HG03159 (cell line): ENCODE measurements around the gene CDK5RAP2.
"Not testable (repeated sequence)": the region's sequence is repeated elsewhere in the genome, so short reads cannot be mapped to it uniquely, and the experiment has no call there.

Experiments
- ATAC-seq: cut with Tn5 transposase; IDR thresholded peaks from one replicate; pipeline ENCODE4 v1.9.1; 2021; ENCODE audit warnings: mild to moderate bottlenecking, moderate library complexity; ENCODE audit not compliant: unreplicated experiment

Gene CDK5RAP2

DNA sequence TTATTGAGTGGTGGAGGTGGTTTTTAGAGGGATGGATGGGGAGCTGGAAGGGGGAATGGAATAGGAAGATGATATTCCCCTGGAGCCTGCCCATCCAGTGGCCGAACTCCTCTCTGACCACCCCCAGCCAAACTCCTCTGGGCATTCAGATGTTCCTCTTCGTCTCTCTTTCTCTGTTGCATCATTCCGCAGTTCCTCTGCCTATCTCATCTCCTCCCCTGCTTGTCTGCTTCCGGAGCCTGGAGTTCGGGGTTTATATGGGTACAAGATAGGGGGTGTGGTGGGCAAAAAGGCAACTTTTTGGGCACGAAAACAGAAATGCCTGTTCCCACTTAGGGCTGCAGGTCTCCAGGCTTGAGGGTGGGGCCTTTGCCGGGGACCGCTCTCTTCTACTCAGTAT is 12.2 kb upstream of the CDK5RAP2 start:
- ATAC-seq = no peak

DNA sequence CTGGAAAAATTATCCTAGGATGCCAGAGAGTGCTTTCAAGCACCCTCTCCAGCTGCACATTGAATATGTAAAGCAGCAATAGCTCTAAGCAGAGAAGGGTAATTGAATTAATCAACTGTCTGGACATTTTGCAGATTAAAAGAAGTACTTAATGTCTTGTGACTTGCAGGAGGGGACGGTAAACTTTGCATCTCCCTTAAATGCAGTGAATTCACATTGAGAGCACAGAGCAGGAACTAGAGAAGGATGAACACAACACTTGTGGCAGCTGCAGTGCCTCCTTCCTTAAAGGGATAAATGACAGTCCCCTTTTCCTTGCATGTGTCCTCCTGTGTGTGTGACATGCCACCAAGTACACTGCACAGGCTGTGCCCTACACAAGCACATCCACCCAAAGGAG is 7.4 kb upstream of the CDK5RAP2 start:
- ATAC-seq = no peak

DNA sequence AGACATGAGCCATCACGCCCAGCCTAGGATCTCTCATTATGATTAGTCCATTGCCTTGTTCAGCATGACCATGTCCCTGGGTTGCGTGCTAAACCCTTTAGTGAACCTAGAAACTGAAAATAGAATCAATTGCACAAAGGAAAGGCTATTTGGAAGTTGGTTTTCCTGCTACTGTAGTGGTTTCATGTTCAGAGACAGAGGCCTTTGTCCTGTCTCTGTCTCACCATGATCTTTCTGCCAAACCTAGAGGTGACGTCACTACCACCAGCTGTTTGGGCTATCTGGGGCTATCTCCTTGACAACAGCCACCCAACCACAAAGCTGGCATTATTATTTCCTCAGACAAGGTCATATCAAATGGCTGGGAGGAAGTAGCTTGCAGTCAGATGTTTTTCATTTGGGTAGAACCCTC is 4.0 kb upstream of the CDK5RAP2 start:
- peak; percentile 53 for ATAC-seq

DNA sequence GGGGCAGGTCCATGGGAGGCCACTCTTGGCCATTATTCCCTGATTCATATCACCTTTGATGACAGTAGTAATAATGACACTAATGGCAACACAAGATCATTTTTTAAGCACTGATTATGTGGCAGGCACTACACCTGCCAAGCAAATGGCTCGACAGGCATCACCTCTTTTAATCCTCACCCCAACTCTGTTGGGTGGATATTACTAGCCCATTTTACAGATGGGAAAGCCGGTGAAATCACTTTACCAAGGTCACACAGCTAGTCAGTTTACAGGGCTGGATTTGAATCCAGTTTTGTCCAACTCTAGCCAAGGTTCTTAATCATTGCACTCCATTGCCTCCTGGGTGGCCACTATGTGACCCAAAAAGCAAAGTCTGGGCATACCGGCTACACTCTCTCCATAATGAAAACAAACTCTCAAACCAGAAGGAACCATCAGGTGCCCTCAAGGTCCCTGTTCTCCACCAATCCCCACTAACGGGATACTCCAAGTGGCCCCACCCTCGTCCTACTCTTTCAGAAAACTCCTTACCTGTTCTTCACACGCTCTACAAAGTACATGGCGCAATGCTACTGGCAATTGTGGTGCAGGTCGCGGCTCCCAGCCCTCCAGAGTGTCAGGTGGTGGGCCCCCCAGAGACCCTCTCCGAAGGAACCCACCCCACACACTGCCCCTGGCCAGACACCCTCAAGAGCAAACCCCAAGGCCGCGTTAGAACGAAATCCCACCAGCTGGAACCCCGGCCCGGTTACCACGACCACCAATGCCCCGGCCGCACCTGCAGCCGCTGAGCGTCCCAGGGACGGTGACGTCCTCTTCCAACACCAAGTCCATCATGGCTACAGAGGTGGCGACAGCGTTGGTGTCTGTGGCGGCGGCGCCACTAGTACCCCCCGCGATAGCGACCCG is 572 bp downstream of the CDK5RAP2 start:
- peak; percentile 39 for ATAC-seq

DNA sequence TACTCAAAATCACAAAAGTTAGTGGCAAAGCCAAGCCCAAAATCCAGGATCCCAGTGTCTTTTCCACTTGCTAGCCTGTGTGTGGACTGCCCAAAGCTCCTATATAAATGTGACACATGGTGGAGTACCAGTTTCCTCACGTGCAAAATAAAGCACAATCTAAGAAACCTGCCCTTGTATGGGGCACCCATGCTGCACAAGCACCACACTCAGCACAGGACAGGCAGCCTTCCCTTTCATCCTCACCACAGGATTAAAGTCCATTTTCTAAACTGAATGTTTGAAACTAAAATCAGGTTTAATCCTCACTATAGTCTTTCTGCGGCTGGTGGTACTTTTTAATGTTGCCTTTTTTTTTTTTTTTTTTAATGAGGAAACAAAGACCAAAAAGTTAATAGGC is 5.5 kb downstream of the CDK5RAP2 start:
- no peak for ATAC-seq

DNA sequence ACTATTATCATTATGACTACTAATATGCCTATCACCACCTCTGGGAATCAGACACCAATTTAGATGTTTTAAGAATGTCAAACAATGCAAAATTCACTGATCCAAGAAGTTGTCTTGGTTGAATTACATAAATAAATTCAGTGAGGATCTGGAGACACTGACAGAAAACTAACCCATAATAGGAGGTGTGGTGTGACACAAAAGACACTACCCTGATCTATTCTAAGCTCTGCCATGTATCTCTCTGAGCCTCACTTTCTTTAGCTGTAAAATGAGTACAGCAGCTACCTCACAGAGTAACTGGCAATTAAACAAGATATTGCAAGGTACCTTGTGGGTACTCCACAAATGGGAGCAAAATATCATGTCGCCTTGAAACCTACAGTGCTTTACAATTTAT is 7.5 kb downstream of the CDK5RAP2 start:
- ATAC-seq = no peak

DNA sequence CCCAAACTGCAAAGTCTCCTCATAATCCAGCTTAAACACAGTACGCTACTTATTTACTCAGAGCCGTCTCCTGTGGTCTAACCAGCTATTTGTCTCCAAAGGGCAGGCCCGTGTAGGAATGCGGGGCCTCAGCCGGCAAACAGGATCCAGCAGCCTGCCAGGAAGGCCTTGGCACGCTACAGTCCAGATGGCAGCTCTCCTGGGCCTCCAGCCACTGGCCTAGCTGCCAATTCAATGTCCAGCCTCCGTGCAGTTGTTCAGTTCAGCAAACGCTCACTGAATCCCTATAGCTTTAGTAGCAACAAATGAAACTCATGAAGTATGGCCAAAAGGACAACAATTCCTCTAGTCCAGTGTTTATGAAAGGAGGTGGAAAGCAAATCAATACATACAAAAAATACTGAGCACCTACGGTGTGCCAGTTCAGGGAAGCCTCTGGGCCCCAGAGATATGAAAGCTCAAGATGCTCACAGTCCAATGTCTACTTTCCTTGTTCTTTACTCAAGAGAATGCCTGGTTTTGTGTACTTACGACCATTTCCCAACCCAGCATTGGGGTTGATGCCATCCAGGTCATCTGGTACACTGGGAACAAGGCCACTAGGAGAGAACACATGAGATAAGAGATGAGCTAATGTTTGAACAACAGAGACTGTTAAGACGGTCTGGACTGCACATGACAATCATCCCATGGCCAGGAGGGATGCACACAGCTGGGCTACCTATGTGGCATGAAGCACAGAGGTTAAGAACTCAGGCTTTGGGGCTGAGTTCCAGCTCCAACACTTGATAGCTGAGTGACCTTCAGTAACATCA is 8.3 kb downstream of the CDK5RAP2 start:
- no peak for ATAC-seq

DNA sequence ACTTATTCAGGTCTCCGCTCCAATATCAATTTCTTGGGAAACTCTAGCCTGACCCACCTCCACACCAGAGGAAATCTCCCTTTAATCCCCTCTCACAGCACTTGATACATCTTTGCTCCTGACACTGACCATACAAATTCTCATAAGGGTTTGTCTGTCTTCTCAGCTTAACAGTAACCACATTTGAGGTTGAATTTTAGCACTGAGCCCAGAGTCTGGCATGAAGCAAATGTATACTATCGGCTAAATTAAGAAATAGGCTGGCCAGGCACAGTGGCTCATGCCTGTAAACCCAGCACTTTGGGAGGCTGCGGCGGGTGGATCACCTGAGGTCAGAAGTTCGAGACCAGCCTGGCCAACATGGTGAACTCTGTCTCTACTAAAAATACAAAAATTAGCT is 9.7 kb downstream of the CDK5RAP2 start:
- ATAC-seq = no peak

DNA sequence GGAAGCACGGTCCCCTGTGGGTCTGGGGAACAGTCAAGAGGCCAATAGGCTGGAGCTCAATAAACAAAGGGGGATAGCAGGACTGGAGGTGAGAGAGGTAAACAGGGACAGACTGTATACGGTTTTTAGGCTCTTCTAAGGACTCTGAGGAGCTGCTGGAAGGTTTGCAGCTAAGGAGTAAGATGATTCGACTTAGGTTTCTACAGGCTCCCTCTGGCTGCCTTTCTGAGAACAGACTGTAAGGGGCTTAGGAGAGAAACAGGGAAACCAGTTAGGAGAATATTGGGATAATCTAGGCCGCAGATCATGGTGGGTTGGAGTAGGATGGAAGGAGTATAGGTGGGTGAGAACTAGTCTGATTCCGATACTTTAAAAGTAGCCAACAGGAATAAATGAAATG is 10.4 kb downstream of the CDK5RAP2 start:
- ATAC-seq = no peak

DNA sequence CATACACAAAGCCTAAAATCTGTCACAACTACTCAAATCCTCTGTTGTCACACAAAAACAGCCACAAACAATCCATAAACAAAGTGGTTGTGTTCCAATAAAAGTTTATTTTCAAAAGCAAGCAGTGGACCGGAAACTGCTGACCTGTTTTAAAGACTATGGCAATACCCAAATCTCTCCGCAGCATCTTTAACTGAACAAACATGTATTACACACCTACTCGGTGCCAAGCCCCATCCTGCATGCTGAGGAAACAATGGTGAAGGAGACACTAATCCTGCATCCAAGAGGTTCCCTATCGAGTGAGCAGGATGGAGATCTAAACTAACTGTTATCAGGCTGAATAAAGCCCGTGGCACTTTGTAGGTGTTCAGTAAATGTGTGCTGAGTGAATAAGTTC is 11.2 kb downstream of the CDK5RAP2 start:
- ATAC-seq = no peak

DNA sequence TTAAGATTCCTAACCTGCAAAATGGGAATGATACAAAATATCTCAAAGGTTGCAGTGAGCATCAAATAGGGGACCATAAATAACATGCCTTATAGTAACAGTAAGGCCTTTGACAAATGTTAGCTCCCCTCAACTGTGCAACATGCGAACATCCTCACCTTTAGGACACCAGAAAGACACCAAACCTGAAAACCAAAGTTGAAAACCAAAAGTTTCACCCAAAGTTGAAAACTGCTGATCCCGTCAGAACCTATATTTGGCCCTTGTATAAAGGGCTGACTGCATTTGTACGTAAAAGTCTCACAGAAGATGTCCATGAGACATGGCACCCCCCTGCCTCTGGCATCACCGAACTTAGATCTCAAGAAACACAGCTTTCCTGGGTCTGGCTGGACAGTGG is 12.1 kb downstream of the CDK5RAP2 start:
- no peak for ATAC-seq

DNA sequence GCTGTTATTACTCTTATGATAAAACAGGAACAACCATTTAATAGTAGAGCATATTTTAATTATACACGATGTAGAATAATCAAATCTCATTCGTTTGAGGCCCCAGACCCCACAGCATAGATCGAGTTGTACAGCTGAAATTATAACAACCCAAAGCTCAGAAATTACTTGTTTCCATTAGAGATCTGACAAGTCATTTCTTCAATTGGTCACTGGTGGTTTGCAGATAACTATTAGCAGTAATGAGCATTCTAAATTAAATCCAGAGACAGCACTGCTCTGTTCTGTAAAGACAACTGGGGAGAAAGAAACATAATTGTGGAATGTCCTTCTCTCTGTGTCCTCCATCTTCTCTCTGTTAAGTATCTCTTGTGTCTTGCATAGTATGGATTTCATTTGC is 12.9 kb downstream of the CDK5RAP2 start:
- ATAC-seq = no peak

DNA sequence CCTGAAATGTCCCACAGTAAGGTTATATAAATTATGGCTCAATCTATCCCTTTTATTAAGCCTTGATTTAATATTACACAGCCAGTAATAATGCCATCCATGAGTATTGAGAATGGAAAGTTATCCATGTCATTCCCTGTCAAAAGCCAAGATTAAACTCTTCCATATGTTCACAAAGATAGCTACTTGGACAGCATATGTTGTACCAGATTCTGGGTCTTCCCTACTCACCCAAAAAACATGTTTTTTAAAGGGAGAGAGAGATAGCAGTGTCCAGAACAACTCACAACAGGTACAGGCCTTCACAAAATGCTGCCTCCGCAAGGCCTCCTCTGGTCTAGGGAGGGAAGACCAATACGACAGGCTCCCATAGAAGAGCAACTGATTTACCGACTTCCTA is 15.4 kb downstream of the CDK5RAP2 start:
- ATAC-seq = no peak

DNA sequence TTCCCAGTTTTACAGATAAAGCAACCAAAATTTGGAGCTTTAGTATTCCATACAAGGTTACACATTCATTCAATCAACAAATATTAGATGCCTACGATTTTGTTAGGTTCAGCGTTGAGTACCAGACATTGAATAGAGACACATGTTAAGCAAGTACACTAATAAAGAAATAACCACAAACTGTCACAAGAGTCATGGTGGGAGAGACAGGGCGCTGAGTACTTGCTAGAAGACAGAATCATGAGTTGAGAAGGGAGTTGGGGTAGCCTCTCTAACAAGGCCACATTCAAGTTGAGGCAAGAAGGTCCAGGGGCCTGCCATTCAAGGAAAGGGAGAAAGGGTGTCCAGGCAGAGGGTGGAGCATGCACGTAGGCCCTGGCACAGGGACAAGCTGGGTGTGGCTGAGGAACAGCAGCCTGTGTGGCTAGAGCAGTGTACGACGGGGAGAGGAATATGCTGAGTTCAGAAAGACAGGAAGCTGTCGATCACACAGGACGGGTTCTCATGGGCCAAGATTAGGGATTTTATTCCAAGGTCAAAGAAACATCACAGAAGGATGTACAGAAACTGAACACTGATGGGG is 17.0 kb downstream of the CDK5RAP2 start:
- no peak for ATAC-seq

DNA sequence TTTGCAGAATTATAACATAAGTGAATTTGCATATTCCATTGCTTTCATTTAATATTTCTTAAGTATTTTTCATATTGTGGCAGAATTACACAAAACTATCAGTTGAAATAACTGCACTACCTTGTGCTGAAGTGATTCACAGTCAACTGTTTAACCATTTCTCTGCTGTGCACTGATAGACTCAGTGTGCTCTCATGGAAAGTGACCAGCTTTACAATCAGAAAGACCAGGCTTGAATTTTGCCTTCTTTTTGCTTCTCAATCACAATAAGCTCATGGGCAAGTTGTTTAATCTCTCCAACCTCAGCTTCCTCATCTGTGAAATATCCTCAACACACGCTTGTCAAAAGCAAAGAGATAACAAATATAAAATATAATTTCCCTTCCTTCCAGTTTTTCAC is 18.3 kb downstream of the CDK5RAP2 start:
- ATAC-seq = no peak

DNA sequence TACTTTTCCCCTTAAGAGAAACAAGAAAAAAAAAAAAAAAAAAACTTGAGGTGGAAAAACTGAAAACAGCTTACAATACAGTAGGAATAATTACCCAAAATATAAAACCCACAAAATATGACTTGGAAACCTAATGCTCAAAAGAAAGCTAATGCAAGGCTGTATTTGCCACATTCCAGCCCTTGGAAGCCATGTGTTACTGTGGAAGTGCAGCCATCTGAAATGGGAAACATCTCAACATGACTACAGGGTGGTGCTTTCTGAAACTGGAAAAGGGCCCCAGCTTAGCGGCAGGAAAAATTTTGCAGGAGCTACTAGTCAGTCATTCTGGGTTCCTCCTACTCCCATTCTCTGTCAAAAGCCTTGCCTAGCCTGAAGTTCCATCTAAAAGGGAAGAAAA is 20.4 kb downstream of the CDK5RAP2 start:
- ATAC-seq = no peak

DNA sequence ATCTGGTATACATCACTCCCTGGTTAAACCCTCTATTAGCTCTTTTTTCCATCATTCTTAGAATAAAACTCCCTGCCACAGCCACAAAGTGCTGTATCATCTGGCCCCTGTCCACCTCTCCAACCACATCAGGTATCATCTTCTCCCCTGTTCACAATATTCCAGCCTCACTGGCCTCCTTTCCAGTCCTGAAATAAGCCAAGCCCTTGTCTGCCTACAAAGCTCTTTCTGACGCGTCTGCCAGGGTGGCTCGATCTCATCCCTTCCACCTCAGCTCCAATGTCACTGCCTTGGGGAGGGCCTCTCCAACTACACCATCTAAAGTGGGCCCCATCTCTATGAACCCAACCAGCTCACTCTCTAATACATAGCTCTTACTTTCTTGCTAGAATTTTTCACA is 21.5 kb downstream of the CDK5RAP2 start:
- no peak for ATAC-seq

DNA sequence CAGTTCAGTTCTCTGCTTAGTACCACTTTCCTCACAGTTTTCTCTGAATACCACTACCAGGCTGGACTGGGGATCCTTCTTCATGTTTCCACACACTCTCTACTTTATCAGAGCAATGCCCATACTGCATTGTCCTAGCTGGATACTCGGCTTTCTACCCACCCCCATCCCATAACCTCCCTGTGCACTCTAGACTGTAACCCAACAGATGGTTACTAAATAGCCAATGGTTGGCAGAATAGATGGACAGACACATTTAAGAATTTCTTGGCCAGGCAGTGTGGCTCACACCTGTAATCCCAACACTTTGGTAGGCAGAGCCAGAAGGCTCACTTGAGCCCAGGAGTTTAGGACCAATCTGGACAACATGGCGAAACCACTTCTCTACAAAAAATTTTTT is 22.8 kb downstream of the CDK5RAP2 start:
- ATAC-seq = no peak

DNA sequence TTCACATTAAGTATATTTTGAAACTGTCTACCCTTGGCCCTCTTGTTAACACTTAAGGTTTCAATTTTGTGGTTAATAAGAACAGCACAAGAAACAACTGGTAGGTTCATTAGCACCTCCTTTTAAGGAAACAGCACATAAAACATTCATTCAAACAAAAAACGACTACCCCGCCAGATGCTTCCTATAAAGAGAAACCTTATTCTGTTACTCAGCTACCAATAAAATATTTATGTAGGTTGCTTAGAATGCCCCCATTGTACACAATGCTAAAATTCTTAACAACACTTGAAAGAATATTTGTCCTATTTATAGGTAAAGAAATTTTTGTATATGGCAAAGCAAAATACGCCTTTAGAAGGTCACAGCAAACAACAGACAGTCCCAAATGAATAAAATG is 23.2 kb downstream of the CDK5RAP2 start:
- no peak for ATAC-seq

DNA sequence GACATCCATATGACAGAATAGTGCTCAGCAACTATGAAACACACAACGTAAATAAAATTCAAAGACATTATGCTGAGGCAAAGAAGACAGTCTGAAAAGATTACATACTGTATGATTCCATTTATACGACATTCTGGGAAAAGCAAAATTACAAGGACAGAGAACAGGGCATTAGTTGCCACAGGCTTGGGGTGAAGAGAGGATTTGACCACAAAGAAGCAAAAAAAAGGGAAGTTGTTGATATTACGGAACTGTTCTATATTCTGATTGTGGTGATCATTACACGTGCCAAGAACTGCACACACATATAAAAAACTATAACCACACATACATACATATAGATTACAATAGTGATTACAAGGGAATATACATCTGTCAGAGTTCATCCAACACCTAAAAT is 24.1 kb downstream of the CDK5RAP2 start:
- no peak for ATAC-seq

DNA sequence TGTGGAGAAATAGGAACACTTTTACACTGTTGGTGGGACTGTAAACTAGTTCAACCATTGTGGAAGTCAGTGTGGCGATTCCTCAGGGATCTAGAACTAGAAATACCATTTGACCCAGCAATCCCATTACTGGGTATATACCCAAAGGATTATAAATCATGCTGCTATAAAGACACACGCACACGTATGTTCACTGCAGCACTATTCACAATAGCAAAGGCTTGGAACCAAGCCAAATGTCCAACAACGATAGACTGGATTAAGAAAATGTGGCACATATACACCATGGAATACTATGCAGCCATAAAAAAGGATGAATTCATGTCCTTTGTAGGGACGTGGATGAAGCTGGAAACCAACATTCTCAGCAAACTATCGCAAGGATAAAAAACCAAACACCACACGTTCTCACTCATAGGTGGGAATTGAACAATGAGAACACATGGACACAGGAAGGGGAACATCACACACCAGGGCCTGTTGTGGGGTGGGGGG is 27.7 kb downstream of the CDK5RAP2 start:
- not testable (repeated sequence) for ATAC-seq
